ENCODE data around the gene PUM1.
A peak's percentile ranks its signal among the peaks of the same experiment; 100 is the strongest.
"Not testable (repeated sequence)": the region's sequence is repeated elsewhere in the genome, so short reads cannot be mapped to it uniquely, and the experiment has no call there.

Gene PUM1

DNA sequence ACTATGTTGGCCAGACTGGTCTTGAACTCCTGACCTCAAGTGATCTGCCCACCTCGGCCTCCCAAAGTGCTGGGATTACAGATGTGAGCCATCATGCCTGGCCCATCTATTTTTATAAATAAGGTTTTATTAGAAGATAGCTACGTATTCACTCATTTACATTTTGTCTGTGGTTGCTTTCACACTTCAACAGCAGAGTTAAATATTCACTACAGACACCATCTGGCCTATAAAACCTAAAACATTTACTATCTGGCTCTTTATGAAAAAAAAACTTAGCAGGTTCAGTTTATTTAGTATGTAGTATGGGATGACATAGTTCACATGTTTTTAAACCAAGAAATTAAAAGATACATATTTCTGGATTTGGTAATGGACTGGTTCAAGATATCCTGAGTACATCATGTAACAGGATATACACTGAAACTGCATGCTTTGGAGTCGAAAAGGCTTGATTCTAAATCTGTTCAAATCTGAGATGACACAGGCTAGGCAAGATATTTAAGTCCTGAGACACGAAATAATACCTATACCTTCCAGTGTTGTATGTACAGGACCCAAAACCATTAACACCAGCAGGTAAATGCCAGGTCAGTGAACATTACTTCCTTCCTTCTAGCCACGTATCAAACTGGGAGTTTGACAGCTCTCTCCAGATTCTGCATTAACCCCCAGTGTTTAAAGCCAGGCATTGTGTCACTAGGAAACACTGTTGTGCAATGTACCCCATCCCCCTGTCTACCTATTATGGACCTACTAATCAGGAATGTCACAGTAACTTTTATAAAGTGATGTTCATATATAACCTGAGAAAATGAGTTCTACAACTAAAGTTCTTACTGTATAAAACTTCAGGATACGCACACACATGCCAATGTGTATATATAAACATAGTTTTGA is 102.7 kb downstream of the PUM1 start:
- DNase-seq = no peak

DNA sequence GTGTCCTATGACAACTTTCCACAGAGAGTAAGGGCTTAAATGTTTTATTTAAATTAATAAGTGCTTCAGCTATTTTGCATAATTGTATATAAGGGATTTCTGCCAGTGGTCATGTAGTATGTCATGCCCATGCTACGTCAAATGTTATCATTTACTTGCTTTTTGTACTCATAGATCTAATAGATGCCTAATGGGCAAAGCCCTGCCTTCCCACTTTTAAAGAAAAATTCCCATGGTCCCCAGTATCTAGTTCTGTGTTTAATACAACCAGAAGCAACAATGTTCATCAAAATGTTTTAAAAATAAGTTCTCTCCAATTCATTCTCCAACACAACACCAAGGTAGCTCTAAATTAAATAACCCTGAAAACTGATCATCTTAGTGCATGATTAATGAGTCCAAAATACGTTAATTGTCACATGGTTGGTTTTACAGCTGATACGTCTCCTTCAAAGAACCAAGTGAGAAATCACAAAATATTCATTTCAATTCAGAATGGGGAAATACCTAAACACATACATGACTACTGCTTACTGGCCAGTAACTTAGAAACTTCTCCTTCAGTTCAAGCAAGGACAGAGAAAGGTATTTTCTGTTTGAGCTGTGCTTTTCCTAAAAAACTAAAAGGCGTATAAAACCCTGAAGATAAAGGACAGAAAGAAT is 107.8 kb downstream of the PUM1 start:
- no peak for DNase-seq

DNA sequence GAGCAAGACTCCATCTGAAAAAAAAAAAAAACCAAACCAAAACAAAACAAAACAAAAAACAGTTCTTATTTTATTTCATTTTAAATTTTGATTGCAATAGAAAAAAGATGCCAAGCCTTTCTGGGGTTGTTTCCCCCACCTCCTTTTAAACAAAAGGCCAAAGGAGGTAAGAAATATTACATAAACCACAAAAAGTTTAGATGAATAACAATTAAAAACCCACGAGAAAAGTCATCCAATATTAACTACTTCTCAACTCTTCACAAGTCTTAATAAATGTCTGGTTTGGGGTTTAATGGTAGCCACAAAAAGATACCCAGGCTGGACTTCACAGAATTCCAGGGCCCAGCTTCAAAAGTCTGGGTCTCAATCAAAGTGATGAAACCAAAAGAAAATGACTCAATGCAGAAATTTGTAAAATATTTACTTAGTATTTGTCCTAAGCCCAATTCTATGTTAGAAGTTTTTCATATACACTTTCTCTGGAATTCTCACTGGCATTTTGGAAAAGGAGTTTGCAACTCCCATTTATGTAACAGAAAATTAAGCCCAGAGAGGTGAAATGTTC is 110.0 kb downstream of the PUM1 start:
- no peak for DNase-seq

DNA sequence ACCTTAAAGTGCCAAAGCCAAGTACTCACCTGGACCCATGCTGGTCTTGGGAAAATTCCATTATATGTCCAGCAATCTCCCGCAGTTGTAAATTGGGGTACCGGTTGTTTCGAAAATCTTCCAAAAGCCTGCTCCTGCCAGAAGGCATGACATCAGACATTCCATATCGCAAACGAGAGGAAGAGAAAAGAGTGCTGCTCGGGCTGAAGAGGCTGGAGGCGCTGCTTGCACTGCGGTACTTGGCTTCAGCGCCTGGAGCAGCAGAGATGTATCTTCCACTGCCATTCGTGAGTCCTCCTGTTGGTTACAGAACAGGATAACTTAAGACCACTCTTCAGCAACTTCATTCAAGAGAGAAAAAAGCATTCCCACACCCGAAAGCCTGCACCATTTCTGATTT is 111.8 kb downstream of the PUM1 start:
- DNase-seq = no peak

DNA sequence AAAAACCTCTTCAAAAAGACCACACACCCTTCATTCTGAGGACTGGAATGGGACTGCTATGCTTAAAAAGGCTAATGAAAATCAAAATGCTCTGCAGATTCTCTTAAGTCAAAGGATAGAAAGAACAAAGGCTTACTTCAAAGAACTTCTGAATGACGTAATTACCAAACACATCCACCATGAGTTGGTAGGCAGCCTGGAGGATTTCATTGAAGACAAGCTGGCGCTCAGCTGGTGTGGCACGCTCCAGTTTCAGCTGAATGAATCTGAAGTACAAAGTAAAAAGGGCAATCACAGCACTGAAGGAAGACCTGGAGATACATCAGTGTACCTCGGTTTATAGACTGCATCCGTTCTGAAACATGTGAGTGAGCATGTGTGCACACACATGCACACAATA is 113.4 kb downstream of the PUM1 start:
- DNase-seq = no peak

DNA sequence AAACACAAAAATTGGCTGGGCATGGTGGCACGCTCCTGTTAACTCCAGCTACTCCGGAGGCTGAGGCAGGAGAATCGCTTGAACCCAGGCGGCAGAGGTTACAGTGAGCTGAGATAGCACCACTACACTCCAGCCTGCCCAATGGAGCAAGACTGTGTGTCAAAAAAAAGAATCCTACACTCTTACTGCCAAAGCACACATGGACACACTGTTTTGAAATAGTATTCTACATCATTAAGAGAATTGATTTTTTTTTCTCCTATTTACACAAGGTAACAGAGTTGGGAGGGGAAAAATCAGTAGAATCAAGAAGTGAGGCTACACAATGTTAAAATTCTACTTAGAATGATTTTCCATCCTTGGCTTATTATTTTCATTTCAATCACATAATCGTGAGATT is 114.8 kb downstream of the PUM1 start:
- no peak for DNase-seq

DNA sequence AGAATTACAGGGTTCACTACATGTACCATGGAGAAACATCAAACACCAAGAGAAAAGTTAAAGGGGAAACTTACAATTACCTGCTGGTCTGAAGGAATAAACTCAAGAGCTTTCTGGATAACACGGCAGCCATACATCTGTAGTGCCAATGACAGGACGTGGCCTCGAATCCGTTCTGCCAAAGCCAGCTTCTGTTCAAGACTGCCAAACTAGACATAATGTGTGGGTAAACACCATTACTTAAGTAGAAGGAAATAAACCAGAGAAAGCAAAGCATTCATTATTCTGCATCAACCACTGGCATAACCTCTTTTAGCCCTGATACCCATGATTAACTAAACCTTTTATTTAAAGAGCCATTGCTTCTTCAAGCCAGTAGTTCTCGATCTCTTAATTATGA is 115.5 kb downstream of the PUM1 start:
- no peak for DNase-seq

DNA sequence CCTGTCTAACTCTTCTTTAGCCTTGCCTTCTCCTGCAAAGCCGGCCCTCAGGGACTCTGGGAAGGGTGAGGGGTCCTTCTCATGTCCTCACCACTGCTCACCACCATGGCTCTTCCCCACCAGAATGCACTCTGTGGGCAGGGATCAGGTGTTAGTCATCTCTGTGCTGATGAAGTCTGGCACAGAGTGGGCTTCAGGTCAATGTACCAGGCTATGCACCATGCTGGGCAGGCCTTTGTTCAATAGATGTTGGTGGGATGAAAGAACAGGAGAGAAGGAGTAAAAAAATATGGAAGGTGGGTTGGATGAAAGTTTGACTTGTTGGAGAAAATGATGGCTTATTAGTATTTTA is 116.1 kb downstream of the PUM1 start:
- DNase-seq = not testable (repeated sequence)

DNA sequence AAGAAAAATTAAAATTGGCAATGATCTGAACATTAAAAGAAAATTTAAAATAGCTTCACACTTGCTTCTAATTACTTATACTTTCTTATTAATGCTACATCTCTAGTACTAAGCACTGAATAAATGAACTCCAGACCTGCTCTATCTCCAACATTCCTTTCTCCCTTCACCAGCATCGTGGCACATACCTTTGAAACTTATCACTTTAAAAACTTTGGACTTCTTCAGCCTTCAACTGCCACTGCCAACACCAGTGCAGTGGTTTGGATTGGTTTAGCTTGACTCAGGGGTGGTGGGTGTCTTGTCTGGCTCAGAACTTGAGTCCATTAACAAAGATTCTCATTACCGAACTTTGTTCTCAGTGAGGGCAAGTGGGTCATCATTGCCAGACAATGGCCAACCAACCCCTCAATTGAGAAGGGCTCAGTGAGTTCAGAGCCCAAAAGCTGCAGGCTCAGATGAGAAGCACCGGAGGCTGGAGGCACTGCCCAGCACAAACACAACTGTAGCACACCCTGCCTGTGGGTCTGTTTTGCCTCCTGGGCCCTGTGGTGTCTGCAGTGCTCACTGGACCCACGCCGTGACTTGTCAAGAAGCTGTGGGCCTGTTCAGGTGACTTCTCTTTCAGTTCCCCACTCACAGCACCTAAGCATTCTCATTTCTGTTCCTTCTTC is 116.6 kb downstream of the PUM1 start:
- not testable (repeated sequence) for DNase-seq

DNA sequence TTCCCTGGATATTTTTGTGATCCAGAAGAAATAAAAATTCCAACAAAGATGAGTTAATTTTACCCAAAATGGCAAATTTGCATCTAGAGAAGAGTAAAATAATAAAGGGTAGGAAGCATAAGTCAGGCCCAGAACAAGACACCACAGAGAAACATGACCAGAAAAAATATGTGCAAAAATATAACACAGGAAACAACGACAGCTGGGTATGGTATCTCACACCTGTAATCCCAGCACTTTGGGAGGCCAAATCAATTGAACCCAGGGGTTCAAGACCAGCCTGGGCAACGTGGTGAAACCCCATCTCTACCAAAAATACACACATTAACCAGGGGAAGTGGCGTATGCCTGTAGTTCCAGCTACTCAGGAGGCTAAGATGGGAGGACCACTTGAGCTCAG is 117.2 kb downstream of the PUM1 start:
- no peak for DNase-seq

DNA sequence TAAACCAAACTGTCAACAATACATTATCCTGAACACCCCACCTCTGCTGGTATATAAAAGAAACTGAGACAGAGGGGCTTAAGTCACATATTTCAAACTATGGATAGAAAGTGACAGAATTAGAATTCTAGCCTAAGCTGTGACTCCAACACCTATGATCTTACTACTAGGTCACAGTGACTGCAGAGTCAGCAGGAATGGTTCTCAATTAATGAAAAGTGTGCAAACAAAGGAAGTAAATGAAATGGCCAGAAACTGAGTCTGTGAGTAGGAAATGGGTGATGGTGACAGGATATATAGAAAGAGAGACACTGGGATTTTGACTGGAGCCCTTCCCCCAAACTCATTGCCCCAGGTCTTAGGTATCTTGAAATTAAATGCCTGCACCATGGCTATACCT is 118.3 kb downstream of the PUM1 start:
- no peak for DNase-seq

DNA sequence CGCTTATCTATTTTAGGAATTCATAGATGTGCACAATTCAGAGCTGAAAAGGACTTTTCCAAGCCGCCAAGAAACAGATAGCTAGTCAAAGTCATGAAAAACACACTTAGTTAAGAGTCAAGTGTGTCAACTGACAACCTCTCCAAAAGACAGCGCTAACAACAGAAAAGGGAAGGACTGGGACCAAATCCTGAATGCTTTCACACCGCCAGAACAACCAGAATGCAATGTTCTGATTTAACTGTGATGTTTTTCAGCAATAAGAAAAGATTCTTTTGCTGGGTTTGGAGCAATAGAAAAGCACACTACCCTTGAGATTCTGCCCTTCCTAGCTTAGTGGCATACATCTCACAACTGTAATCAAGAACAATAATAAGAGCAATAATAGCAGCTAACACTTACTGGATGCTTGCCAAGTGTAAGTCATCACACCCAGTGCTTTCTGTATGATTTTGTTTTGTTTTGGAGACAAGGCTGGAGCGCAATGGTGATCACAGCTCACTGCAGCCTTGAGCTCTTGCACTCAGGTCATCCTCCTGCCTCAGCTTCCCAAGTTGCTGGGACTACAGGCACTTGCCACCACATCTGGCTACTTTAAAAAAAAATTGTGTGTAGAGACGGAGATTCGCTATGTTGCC is 123.1 kb downstream of the PUM1 start:
- DNase-seq = no peak

DNA sequence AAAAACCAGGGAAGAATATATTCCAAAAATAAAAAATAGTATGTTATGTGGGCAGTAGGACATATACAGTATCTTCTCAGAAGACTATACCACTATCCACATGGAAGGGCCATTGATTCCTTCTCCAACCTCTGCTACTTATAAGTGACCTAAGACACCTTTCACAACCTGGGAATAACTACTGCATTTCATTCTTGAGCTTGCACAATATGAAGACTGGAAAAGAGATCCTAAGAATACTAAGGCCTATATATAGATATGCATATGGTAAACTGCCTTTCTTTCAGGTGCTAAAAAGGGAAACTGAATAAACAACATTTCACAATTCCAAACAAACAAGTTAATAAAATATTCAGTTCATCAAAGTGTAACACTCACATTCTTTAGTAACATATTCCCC is 125.0 kb downstream of the PUM1 start:
- no peak for DNase-seq

DNA sequence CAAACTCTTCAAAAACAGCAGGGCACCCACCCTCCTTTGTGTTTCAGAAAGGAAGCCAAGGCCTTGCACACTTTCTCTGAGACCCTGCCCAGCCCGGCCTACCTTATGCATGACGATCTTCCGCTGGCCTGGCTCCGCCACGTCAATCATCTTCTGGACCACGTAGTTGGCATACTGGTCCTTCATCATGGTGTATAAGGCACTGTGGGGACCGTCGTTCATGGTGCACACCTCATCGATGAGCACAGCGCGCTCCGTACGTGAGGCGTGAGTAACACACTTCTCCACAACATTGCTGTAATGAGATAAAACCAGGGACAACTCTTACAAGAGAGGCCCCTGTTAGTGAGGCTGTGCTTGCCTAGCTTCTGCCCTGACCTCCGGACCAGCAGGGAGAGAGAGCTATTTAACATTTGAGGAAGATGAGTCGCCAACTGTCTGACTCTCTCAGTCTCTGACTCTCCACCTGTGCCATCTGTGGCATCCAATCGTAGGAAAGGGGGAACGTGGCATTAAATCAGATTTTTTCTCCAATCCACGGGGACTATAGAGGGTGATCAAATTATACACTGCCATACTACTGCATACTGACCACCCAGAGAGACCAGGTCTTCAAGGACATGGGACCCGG is 128.9 kb downstream of the PUM1 start:
- DNase-seq = no peak

DNA sequence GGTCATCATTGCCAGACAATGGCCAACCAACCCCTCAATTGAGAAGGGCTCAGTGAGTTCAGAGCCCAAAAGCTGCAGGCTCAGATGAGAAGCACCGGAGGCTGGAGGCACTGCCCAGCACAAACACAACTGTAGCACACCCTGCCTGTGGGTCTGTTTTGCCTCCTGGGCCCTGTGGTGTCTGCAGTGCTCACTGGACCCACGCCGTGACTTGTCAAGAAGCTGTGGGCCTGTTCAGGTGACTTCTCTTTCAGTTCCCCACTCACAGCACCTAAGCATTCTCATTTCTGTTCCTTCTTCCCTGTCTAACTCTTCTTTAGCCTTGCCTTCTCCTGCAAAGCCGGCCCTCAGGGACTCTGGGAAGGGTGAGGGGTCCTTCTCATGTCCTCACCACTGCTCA is 129.8 kb downstream of the PUM1 start:
- DNase-seq = not testable (repeated sequence)

DNA sequence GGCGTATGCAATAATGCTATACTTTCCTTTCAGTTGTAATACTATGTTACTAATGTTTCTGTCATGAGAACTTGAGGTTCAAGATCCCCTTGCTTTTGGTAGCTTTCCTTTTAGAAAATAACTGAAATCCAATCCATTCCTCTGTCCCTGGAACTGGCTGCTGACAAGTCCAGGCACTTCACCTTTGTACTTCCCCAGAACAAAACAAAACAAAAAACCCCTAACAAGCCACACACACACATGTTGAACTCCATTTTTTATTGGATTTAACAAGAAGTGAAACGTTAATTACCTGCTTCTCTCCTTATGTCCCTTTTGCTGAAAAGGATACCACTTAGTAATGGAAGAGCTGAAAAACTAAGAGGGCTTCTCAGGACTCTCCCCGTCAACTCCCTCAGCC is 130.9 kb downstream of the PUM1 start:
- DNase-seq = no peak

DNA sequence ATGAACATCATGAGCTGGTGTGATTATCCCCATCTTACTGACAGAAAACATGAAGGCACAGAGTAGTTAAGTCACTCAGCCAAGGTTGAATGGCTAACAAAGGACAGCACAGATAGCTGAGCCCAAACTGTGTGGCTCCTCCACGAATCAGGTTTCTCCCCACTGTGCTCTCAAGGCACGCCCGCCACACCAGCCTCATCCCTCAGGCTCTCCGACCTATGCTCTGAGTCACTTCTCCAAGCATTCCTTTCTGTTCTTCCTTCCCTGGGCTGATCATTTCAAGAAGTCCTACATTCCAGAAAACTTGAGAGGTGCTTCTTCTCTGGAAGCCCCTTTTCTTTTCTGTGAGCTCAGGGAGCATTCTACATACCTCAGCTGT is 131.7 kb downstream of the PUM1 start:
- DNase-seq = no peak

DNA sequence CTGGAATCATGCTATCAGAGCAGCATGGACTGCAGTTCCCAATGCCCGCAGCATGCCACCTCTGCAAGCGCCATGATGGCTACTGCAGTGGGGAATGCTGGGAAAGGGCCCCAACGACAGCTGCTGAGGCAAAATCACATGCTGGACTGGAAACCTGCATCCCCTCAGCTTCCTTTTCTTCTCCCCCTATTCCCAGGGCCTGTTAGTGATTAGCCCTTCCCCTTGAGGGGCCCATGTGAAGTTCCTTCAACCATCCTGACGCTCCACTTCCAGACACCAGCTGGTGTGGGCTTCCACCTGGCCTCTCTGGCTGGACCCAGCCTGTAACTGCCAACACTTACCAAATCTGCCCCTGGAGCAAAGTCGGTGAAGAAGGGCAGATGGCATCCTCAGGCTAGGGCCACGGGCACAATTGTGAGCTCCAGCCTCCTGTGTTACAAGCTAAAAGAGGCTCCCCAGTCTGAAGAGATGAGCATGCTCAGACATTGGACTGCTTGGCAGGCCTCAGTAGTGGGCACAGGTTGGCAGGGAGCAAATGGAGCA is 134.8 kb downstream of the PUM1 start:
- DNase-seq = no peak

DNA sequence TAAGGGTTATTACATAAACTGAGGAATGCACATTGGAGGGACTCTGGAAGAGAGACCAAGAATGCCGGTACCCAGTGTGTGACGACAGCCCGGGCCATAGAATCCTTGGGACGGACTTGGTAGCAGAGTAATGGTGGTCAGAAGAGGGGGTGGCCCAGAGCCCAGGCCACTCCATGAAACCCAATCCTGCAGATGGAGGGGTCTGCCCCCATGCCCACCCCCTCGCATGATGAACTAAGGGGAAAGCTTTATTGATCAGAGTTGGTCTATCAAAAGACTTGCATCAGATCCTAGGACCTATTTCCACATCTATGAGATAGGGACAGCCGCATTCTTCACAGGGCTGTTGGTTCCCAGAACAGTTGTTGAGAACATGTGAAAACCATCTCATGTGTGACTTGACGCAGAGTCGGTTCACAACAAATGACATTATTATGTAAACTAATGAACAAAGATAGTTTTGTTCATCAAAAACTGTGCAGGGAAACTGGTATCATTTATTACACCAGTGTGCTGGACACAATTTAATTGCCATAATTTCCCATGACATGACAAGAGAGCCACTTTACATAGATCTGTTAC is 135.5 kb downstream of the PUM1 start:
- no peak for DNase-seq

DNA sequence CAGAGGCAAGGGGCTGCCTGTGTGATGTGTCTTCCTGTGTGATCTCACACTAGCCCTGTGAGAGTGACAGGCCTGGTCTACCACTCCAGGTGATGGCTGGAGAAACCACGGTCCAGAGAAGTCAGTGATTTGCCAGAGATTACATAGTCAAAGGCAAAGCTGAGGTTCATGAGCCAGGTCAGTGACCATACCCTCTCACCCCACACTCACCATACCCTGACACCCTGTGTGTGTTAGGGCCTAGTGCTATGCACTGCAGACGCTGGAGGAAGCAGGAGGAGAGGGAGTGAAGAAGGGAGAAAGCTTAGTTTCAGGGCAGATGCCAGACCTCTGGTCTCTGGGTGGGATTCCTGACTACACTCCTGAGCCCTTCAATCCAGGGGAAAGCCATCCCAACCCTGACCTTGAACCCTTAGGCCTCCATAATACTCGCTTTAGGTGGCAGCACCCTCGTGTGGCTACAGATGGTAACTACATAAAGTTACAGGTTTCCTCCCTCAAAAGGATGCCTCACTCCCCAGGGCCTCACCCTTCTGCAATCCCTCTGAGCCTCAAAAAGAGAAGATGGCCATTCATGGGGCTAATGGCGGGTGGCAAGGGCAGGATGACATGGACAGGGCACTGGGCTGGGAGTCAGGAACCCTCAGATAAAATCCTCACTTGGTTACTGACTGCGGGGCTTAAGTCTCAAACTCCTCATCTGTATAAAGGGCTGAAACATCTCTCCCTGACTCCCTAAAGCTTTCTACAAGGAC is 136.2 kb downstream of the PUM1 start:
- peak; percentile 7 for DNase-seq

DNA sequence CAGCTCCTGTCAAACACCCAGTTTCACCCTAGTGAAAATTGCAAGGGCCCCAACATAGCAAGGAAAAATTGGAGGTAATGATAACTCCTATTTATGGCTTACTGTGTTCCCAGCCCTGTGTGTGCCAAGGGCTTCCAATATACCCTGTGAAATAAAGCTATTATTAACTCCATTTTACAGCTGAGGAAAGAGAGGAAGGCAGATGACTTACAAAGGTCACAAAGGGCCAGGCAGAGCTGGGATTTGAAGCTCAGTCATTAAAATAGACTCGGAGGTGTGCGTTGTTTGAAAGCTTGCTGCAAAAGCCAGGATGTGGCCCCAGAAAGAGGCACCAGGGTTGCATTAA is 136.8 kb downstream of the PUM1 start:
- DNase-seq = no peak
